Mesothelial cell of epicardium (in vitro differentiated cells): ENCODE results near the gene ADA. TPM values are rescaled to one million over a fixed set of nuclear protein-coding genes. Genes with fewer than 3 reads are reported as not detected.
"Not testable (repeated sequence)": the region's sequence is repeated elsewhere in the genome, so short reads cannot be mapped to it uniquely, and the experiment has no call there.

Experiments
- DNase-seq, 2 experiments: peaks; one replicate each; pipeline ENCODE4 v3.0.0; 2021; ENCODE audit warnings: low spot score in 2 of 2; ENCODE audit not compliant: unreplicated experiment in 2 of 2
- H3K27ac Mint-ChIP-seq: 2 replicates; pipeline ENCODE4 v1.8.0; 2021; ENCODE audit warnings: mixed read lengths
- H3K27me3 Mint-ChIP-seq: 2 replicates; pipeline ENCODE4 v1.8.0; 2021; ENCODE audit warnings: low read depth, mixed read lengths
- H3K36me3 Mint-ChIP-seq: 2 replicates; pipeline ENCODE4 v1.8.0; 2021; ENCODE audit warnings: mixed read lengths
- H3K4me1 Mint-ChIP-seq: 2 replicates; pipeline ENCODE4 v1.8.0; 2021; ENCODE audit warnings: mixed read lengths
- H3K4me3 Mint-ChIP-seq: 2 replicates; pipeline ENCODE4 v1.8.0; 2021; ENCODE audit warnings: mild to moderate bottlenecking, moderate library complexity, mixed read lengths
- H3K9me3 Mint-ChIP-seq: 2 replicates; pipeline ENCODE4 v1.8.0; 2021; ENCODE audit warnings: mixed read lengths
- total RNA-seq: library from RNA; stranded (reverse); gene quantifications from 3 replicates; pipeline ENCODE4 v1.2.1, GENCODE V29; 2021
- TF ChIP-seq, protein P1 (sequence below): fragments of 200-600 bp; sonication (generic); IDR thresholded peaks from one replicate; pipeline ENCODE4 v1.5.0; 2021; ENCODE audit warnings: antibody characterized with exemption; ENCODE audit not compliant: unreplicated experiment

Gene ADA
- total RNA-seq, 1 donor from 2014 or later: 21.7 TPM

GRCh38 chr20:44657875-44658274, 6.4 kb upstream of the ADA start:
- DNase-seq: no peak
- H3K9me3 Mint-ChIP-seq: no peaks in the 10 kb centered on the region
- no peaks in the 10 kb centered on the region for H3K36me3 Mint-ChIP-seq
- peaks cover 4% of the 10 kb centered on the region for H3K4me1 Mint-ChIP-seq
- no peak overlapping the region for H3K4me3 Mint-ChIP-seq
- TF ChIP-seq, protein P1, sequence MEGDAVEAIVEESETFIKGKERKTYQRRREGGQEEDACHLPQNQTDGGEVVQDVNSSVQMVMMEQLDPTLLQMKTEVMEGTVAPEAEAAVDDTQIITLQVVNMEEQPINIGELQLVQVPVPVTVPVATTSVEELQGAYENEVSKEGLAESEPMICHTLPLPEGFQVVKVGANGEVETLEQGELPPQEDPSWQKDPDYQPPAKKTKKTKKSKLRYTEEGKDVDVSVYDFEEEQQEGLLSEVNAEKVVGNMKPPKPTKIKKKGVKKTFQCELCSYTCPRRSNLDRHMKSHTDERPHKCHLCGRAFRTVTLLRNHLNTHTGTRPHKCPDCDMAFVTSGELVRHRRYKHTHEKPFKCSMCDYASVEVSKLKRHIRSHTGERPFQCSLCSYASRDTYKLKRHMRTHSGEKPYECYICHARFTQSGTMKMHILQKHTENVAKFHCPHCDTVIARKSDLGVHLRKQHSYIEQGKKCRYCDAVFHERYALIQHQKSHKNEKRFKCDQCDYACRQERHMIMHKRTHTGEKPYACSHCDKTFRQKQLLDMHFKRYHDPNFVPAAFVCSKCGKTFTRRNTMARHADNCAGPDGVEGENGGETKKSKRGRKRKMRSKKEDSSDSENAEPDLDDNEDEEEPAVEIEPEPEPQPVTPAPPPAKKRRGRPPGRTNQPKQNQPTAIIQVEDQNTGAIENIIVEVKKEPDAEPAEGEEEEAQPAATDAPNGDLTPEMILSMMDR: no peak
- H3K27me3 Mint-ChIP-seq: peaks cover 9% of the 10 kb centered on the region
- H3K27ac Mint-ChIP-seq: no peak overlapping the region

- peaks cover 9% of the 10 kb centered on the region for H3K27me3 Mint-ChIP-seq
- no peaks in the 10 kb centered on the region for H3K36me3 Mint-ChIP-seq
- no peak overlapping the region for H3K27ac Mint-ChIP-seq
- no peaks in the 10 kb centered on the region for H3K9me3 Mint-ChIP-seq
- TF ChIP-seq, protein P1: no peak
- no peak overlapping the region for H3K4me3 Mint-ChIP-seq
- peaks cover 8% of the 10 kb centered on the region for H3K4me1 Mint-ChIP-seq
- no peak for DNase-seq
These were observed 4.9 kb upstream of the ADA start for GRCh38 chr20:44656448-44656847.

DNA sequence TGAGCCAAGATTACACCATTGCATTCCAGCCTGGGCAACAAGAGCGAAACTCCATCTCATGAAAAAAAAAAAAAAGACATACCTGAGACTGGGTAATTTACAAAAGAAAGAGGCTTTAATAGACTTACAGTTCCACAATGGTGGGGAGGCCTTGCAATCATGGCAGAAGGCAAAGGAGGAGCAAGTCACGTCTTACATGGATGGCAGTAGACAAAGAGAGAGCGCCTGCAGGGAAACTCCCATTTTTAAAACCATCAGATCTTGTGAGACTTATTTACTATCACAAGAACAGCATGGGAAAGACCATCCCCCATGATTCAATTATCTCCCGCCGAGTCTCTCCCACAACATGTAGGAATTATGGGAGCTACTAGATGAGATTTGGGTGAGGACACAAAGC, 2.7 kb upstream of the ADA start:
- not testable (repeated sequence) for H3K27ac Mint-ChIP-seq, H3K9me3 Mint-ChIP-seq, H3K4me3 Mint-ChIP-seq, DNase-seq, H3K36me3 Mint-ChIP-seq, H3K27me3 Mint-ChIP-seq
- peaks cover 11% of the 10 kb centered on the region for H3K4me1 Mint-ChIP-seq

- DNase-seq: no peak
- no peak overlapping the region for H3K27ac Mint-ChIP-seq
- peaks cover 11% of the 10 kb centered on the region for H3K4me1 Mint-ChIP-seq
- TF ChIP-seq, protein P1: no peak
- no peaks in the 10 kb centered on the region for H3K9me3 Mint-ChIP-seq
- peak overlapping the region; percentile 59 for H3K4me3 Mint-ChIP-seq
- peaks cover 9% of the 10 kb centered on the region for H3K27me3 Mint-ChIP-seq
- no peaks in the 10 kb centered on the region for H3K36me3 Mint-ChIP-seq
These were observed 2.0 kb upstream of the ADA start for GRCh38 chr20:44653546-44653945.

GRCh38 chr20:44651434-44651683, 140 bp downstream of the ADA start:
- no peaks in the 10 kb centered on the region for H3K9me3 Mint-ChIP-seq
- DNase-seq: peak in 1 of 2 experiments; percentile 45
- peaks cover 11% of the 10 kb centered on the region for H3K4me1 Mint-ChIP-seq
- TF ChIP-seq, protein P1: no peak
- peak overlapping the region; percentile 70 for H3K4me3 Mint-ChIP-seq
- peaks cover 9% of the 10 kb centered on the region for H3K27me3 Mint-ChIP-seq
- H3K27ac Mint-ChIP-seq: no peak overlapping the region
- no peaks in the 10 kb centered on the region for H3K36me3 Mint-ChIP-seq

DNA sequence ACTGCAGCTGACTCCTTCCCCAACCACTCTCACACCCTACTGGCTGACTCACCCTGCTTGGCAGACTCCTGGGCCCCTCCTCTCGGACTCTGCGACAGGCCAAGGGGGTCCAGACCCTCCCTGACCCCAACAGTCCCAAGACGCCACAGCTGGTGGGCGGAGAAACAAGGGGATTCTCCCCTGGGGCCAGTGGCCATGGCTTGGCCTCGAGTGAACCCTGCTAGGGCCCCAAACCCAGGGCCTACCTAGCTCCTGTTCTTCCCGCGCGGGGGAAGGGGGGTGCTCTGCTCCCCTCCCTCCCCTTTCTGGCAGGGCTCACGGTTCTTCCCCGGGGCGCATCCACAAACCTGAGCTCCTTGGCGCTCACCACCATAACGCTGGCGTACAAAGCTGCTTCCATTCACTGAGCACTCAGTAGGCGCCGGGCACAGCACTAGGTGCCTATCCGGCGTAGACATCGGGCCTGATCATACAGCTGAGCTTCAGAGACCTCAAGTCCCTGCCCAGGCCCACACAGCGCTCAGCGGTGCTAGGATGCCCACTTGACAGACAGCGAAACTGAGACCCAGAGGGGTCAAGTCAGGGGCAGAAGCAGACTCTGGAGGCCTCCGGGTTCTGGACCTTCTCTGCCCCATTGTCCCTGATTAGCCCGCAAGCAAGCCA, 597 bp downstream of the ADA start:
- TF ChIP-seq, protein P1: no peak
- Mint-ChIP-seq H3K4me3 (peak overlapping the region; percentile 57), H3K27ac (no peak overlapping the region), H3K9me3 (no peaks in the 10 kb centered on the region), H3K36me3 (no peaks in the 10 kb centered on the region), H3K27me3 (peaks cover 9% of the 10 kb centered on the region), H3K4me1 (peaks cover 11% of the 10 kb centered on the region)
- DNase-seq: no peak
